Omental fat pad (tissue), 4 donors: ENCODE data around the gene PRDM11. TPM values are rescaled to one million over a fixed set of nuclear protein-coding genes. Genes with fewer than 3 reads are reported as not detected.

Experiments used
- ATAC-seq: fragments of 150-250 bp; one replicate; pipeline ENCODE4 v1.9.1; 2016; ENCODE audit warnings: mild to moderate bottlenecking, moderate library complexity; ENCODE audit not compliant: low FRiP score
- DNase-seq: peaks from one replicate; pipeline ENCODE4 v3.0.0-alpha.2; 2019; ENCODE audit warnings: low spot score
- total RNA-seq, 4 donors: library from RNA; depleted of rRNA; stranded (reverse); fragments of >200 nt; gene quantifications; one replicate each; pipeline ENCODE4 v1.1.0, GENCODE V29; 2016
- TF ChIP-seq, protein P1 (sequence below), 3 donors: fragments of 450-650 bp; IDR thresholded peaks; one replicate each; pipeline ENCODE4 v1.5.1; 2016 to 2017; ENCODE audit warnings: antibody characterized with exemption in 3 of 3, mild to moderate bottlenecking in 3 of 3, moderate library complexity in 2 of 3

Gene PRDM11
- total RNA-seq, 4 donors from 2014 or later = 7.0 to 15.6 (median 10.7) TPM

DNA sequence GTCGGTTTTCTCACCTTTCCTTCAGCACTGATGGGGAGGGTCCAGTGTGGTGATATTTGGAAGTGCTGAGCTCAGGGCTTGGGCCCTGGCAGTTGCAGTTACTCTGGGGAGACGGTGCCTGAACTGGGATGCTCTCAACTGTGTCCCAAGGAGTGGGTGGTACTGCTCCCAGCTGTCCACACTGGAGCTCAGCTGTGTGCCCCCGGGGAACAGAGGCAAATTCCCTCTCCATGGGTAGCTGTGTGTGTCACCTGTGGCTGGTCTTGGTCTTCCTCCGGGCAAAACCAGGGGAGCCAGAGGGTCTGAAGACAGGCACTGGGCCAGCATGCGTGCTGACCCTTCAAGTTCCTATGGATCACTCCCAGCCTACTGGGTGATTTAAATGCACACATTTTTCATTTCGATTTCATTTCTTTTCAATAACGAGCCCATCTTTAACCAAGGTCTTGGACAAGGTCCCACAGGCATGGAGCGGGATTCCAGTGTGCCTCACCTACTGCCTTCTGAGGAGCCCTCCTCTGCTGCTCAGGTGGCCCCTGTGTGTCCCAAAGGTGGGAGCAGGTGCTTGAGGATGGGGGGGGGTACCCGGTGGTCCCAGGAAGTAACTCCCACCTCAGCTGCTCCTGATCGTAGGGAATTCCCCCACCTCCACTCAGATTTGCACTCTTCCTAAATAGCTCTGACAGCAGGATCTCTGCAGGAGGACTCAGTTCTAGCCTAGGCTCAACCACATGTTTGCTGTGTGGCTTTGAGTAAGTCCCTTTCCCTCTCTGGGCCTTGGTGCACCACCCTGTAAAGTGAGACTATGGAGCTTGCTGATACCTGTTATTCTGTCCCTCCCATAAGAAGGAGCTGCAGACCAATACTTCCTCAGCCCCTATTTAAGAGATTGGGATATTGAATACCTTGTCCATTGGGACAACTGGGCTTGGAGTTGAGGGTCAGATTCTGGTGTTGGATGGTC, 16.8 kb downstream of the PRDM11 start:
- TF ChIP-seq, protein P1, sequence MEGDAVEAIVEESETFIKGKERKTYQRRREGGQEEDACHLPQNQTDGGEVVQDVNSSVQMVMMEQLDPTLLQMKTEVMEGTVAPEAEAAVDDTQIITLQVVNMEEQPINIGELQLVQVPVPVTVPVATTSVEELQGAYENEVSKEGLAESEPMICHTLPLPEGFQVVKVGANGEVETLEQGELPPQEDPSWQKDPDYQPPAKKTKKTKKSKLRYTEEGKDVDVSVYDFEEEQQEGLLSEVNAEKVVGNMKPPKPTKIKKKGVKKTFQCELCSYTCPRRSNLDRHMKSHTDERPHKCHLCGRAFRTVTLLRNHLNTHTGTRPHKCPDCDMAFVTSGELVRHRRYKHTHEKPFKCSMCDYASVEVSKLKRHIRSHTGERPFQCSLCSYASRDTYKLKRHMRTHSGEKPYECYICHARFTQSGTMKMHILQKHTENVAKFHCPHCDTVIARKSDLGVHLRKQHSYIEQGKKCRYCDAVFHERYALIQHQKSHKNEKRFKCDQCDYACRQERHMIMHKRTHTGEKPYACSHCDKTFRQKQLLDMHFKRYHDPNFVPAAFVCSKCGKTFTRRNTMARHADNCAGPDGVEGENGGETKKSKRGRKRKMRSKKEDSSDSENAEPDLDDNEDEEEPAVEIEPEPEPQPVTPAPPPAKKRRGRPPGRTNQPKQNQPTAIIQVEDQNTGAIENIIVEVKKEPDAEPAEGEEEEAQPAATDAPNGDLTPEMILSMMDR (IDR thresholded peaks at IDR 0.05) = no peak
- ATAC-seq (no peak), DNase-seq (no peak)

DNA sequence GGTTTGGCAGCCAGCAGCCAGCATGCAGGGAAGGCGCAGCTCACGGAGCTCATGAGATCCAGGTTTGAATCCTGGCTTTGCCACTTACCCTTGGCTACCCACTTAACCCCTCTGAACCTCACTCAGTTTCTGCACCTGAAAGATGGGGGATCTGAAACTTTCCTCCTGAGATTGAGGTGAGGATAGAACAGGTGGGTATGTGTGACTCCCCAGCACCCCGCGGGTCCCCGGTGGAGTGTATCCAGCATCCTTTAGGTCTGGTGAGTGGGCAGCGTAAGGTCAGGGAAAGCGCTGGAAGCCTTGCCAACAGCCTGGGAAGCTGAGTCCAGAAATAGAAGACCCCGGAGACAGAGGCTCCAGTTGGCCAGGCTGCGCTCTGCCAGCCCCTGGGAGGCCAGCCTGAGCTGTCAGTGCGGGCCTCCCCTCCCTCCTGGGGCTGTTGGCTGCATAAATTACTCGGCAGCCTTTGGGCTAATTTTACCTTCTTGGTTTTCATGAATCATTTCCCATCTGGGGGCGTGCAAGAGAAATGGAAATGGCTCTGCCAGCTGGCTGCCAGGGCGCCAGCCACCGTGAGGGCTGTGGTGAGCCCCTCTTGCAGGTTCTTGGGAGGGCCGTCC, 17.6 kb downstream of the PRDM11 start:
- ATAC-seq (no peak), DNase-seq (no peak)
- TF ChIP-seq, protein P1 (IDR thresholded peaks at IDR 0.05) = no peak

- no peak for DNase-seq
- TF ChIP-seq, protein P1 (IDR thresholded peaks at IDR 0.05) = no peak
- no peak for ATAC-seq
Observed at GRCh38 chr11:45165386-45165785, 18.9 kb downstream of the PRDM11 start.

GRCh38 chr11:45165806-45166603, 19.6 kb downstream of the PRDM11 start:
- DNase-seq (no peak), ATAC-seq (no peak)
- TF ChIP-seq, protein P1 (IDR thresholded peaks at IDR 0.05) = no peak

DNA sequence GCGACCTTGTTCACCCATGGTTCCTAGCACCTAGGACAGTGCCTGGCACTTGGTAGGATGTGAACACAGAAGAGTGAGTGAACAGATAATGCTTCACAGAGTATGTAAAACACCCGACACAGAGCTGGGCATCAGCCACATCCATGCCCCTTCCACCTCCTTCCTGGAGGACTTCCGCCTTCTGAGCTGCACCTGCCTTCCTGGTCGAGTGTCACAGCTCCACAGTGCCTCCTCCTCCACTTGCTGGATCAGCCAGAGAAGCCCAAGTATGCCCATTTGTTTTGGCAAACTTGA, 20.1 kb downstream of the PRDM11 start:
- ATAC-seq (no peak), DNase-seq (no peak)

DNA sequence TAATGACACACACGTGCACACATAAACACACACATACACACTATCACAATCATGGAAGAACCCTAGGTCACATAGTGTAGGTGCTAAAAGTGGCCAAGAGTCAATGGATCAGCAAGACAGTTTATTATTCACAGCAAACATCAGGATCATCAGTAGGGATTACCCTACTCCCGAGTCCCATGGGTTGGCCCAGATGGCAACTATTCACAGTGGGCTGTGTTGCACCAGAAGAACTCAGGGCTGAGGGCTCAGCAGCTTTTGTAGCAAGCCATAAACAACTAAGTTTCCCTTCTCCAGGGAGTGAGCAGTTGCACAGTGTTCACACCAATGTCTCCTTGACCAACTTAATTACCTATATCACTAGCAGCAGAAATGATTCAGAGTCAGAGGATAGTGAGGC, 20.8 kb downstream of the PRDM11 start:
- no peak for DNase-seq
- no peak for ATAC-seq
- TF ChIP-seq, protein P1 (IDR thresholded peaks at IDR 0.05) = no peak

More for the DNA sequence above, 20.1 kb downstream of the PRDM11 start:
- TF ChIP-seq, protein P1 (IDR thresholded peaks at IDR 0.05) = no peak
